NCI-H460 (cell line): ENCODE data around the gene ELAC2. TPM values are rescaled to one million over a fixed set of nuclear protein-coding genes. Genes with fewer than 3 reads are reported as not detected.
"Not testable (repeated sequence)": the region's sequence is repeated elsewhere in the genome, so short reads cannot be mapped to it uniquely, and the experiment has no call there.

ENCODE experiments used
- DNase-seq: peaks from one replicate; pipeline ENCODE4 v3.0.0-alpha.2; 2016; ENCODE audit warnings: low read depth; ENCODE audit errors: extremely low read depth
- total RNA-seq: library from RNA; depleted of rRNA; stranded (reverse); fragments of >200 nt; shearing (Covaris generic); gene quantifications from 2 replicates; pipeline ENCODE4 v1.2.3, GENCODE V29; 2014

ELAC2 gene
- total RNA-seq, 1 experiment from 2014 or later, result 78.3 TPM

DNA sequence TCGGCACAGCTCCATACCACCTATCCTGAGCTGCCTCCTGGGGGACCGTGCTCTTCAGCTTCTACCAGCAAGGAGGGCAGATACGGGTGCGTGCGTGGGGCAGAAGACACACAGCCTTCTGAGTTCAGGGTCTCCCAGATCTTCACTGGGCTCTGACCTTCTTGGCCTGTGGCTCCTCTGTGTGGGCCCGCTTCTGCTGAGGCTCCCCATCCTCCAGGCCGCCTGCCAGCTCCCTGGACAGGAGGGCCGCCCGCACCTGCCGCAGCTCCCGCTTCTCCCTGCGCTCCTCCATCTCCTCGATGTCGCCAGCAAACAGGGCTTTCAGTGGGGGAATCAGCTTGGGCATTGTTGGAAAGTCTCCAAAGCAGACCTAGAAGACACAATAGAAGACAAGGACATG, 25.2 kb downstream of the ELAC2 start:
- no peak for DNase-seq

DNA sequence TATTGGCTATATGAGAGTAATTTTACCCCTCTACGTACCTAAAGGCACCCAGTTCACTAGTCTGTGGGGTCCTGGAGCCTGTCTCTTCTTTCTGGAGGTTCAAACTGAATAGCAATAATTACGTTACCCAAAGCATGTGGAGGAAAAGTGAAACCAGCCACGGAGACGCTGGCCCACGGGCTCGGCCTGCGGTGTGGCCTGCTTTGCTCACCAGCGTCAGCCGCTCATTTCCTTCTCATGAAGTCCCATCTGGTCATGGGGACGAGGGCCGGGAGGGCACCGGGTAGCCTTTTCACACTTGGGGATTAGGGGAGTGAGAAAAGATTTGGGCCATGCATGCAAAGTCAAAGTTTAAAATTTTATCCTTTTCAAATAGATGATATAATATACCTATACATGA, 26.9 kb downstream of the ELAC2 start:
- no peak for DNase-seq

DNA sequence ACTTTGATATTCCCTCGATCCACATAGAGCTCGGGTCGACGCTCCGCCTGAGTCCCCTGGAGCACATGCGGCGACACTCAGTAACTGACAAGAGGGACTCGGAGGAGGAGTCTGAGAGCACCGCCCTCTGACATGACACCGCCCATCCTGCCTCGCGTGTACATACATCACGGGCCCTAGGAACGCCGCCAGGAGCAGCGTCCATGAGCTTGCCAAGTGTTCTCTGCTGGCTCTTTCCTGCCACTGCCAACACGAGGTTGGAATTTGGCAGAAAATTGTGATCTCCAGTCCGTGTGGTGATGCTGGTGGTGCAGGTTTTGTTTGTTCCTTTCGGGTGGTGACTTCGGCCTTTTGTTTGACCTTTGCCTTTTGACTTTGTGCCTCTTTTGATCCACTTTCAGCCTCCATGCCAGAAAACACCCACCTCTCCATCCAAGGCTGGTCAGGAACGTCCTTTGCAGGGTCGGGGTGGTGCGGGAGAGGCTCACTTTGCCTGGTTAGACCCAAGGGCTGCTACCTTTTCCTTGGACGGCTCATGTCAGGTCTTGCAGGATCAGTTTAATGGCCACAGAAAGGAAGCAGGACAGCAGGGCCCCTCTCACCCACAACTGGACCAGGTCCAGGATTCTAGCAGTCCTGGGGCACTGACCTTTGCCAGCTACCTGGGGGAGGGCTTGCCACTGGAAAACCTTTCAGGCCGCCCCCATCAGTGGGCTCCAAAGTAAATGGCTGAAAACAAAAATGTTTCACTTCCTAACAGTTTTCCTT, 27.6 kb downstream of the ELAC2 start:
- DNase-seq, result no peak

DNA sequence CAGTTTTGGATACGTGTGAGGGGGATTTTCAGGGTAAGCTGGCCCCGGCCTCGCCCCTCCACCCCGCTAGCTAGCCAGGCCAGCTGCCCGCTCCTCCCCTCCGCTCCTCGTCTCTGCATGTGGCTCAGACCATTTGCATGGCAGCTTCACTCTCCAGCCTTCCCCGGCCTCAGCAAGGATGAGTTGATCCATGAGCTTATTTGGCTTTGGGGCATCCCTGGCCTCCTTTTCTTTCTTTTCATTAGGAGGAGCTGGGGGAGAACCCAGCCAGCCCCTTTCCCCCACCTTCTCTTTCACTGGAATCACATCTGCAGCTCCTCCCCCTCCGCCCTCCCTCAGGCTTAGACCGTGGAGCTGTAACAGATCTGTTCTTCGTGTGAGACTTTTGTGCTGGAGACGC, 30.7 kb downstream of the ELAC2 start:
- no peak for DNase-seq

DNA sequence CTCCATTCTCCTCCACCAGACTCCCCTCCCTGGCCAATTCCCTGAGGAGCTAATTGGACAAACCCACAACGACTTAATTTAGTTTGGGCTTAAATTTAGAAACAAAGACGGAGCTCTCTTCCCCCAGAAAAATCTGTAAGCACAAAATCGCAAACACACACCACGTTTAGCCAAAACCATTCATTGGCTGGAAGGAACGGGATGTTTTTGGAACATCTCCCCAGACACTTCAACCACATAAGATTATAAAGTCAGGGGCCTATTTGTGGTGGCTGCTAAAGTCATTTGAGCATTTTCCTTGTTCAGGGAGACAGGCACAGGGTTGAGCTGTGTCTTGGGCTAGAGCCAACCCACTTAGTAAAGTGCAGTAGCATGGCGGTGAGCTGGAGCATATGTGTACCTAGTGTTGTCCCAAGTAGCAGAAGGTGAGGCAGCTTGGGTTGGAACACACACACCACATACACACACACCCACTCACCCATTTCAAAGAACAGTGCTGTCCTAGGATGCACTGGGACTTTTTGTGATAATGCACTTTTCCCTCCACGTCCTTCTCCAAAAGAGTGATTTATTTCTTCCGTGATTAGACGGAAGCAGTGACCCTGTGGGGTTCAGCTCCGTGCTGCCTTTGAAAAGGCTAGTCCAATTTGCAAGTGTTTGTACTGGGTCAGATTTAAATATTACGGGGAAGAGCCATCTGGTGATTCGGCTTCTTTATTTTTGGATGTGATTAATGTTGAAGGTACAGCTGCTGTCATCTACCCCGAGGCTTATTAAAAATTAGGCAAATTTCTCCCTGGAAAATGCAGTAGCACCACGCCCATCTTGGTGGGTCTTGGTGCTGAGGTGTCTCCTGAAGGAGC, 32.2 kb downstream of the ELAC2 start:
- no peak for DNase-seq

DNA sequence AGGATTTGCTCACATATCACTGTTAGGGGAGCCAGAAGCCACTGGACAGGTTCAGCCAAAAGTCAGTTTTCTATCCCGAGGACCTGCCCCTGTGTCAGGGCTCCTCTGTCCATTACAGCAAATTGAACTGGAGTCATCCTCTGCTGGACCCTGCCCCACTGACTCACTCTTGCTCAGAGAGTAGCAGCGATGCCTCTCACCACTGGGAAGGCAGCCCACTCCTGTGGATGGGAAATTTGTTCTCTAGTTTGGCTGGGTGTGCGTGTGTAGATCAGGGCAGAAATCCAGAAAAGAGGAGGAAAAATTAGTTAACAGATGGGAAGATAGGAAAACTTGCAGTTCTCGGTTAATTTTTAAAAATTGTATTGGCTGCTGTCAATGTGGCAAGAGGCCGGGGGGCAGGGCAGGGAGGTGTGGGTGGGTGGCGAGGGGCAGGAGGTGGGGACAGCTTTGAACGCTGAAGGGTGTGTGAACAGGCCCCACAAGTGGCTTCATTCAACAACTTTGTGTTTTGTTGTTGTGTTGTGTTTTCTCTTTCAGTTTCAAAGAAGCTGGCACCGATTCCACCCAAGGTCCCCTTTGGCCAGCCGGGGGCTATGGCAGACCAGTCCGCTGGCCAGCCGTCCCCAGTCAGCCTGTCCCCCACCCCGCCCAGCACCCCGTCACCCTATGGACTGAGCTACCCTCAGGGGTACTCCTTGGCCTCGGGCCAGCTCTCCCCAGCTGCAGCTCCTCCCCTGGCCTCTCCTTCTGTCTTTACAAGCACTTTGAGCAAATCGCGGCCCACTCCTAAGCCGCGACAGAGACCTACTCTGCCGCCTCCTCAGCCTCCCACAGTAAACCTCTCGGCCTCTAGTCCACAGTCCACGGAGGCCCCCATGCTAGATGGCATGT, 33.6 kb downstream of the ELAC2 start:
- no peak for DNase-seq

DNA sequence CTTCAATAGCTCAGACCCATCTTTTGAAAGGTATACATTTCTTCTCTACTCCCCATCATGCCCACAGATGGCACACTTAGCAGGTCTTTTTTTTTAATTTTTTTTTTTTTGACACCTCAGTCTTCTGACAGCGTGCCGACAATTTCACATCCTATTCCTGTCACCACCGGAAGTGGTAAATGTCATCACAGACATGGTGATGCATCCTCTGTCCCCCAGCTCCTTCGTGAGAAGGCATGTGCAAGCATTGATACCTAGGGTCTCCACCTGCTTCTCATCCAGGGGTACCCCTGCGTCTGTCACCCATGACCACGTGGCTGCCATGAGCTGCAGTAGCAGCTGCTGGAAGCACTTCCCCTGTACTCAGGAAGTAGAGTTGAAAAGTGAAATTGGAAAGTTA, 35.6 kb downstream of the ELAC2 start:
- no peak for DNase-seq

DNA sequence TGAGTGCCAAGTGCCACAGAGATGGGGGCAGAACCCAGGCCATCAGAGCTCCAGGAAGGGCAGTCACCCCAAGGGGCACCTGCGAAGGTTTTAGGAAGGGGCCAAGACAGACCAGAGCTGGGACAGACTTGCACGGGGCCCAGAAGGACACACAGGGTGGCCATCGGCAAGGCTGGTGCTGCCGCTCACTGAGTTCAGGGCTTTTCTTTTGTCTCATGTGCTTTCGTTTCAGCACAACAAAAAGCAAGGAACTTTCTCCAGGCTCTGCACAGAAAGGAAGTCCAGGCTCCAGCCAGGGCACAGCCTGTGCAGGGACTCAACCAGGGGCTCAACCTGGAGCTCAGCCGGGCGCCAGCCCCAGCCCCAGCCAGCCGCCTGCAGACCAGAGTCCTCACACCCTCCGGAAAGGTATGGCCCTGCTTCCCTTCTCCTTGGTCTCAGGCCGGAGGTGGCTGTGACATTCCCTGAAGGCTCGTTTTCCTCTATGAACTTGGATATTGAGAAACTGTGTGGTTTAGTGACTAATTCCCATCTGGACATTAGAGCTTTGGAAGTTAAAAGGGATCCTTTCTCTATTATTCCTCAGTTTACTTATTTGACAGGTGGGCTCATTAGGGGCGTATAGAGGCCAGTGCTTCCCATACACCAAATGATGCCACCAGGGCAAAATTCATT, 37.9 kb downstream of the ELAC2 start:
- no peak for DNase-seq

DNA sequence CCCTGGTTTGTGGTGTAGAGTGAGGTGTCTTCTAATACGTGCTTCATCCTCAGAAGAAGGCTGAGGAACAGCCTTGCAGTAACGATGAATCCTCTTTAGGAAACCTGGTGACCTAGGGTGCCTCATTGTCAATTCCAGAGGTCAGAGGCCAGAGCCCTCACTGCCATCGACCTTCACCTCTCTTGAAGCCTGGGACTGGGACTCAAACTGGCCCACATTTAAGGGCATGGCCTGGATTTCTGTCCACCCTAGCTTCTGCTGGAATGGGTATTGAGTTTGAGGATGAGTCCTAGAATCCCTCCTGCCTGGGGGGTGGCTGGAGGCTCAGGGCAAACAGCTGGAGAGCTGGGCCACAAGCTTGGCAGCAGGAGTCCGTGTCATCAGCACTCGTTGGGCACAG, 38.6 kb downstream of the ELAC2 start:
- no peak for DNase-seq

DNA sequence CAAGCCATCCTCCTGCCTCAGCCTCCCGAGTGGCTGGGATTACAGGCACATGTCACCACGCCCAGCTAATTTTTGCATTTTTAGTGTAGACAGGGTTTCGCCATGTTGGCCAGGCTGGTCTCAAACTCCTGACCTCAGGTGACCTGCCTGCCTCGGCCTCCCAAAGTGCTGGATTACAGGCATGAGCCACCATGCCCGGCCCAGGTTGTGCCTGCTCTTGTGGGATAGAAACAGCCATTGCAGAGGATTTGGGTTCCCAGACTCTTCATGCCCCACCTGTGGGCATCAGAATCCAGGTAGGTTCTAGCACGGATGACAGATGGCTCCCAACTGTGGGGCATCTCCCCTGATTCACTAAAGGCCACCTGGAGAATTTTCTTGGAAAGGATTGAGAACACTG, 39.0 kb downstream of the ELAC2 start:
- not testable (repeated sequence) for DNase-seq

DNA sequence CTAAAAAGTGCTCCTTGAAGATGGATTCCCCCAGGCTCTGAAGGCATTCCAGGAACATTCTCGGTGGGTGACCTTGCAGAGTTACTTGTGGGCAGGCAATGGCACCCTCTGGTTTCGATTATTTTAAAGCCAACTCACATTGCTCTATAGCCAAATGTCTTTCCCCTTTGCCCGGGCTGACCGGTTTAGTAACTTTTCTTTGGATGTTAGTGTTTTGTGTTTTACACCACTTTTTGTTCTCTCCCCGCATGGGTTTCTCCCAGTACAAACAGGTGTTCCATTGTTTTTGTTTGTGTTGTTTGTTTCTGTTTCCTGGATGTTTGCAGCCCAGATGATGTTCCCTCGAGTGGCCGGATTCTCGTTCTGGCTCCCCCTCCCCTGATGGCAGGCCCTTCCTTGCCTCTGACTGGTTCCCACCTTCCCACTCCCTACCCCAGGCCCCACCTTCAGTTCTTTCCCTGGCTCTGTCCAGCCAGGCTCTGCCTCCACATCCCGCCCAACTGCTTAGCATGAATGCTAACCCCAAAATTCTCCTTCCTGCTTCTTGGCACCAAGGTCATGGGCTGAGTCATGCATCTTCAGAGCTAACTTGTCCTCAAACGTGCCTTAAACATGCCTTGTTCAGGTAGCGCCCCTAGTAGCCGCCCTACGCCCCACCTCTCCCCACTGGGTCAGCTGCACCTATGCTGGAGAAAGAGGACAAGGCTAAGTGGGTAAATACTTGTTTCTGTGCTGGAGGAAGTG, 40.6 kb downstream of the ELAC2 start:
- DNase-seq, result no peak

DNA sequence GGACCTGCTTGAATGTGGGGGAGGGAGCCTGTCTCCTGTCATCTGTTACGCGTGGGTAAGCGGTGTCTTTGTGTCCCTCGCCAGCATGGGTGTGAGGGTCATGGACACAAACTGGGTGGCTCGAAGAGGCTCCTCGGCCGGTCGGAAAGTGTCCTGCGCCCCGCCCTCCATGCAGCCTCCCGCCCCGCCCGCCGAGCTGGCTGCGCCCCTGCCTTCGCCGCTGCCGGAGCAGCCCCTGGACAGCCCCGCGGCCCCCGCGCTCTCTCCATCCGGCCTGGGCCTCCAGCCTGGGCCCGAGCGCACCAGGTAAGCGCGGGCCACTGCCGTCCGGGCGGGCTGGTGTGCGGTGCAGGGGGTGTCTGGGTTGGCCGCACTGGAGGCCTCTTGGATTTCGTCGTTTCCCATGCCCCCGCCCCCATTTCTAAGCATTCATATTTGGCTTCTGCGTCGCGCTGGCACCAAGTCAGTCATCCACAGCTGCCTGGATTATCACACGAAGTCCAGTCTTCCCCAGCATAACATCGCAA, 43.8 kb downstream of the ELAC2 start:
- DNase-seq, result no peak

DNA sequence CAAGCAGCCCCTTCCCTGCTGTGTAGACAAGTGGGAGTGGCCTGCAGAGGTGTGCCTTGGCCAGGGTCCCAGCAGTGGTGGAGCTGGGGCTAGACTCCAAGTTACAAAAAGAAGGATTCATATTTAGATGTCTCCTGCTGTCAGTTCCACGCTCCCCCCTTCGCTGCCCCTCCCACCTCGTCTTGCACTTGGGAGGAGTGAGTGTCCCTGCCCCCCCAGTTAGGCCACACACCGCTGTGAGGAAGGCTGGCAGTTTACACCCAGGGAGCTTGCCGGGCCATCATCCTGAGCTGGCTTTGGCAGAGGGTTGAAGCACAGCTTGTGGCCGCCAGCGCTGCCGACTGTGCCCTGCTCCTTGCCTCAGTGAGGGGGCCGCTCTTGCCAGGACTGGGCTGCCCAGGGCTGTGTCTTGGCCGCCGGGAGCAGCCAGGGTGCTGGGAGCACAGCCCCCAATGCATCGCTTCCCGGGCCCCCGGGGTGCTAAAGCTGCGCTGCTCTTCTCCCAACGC, 44.3 kb downstream of the ELAC2 start:
- no peak for DNase-seq

DNA sequence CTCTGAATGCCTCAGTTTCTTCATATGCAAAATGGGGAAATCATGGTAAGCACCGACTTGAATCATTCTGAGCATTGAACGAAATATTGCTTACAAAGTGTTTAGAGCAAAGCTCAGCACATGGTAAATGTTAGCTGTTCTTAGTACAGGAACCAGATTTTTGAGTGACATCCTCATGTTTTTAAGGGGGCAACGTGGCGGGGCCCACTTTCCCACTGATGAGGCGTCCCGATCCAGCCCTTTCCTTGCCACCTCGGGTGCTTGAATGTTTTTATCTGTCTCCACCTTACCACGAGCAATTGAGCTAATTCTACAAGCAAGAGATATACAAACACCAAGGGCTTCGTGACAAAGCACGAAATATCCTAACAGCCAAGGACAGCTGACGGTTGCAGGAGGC, 49.9 kb downstream of the ELAC2 start:
- no peak for DNase-seq

DNA sequence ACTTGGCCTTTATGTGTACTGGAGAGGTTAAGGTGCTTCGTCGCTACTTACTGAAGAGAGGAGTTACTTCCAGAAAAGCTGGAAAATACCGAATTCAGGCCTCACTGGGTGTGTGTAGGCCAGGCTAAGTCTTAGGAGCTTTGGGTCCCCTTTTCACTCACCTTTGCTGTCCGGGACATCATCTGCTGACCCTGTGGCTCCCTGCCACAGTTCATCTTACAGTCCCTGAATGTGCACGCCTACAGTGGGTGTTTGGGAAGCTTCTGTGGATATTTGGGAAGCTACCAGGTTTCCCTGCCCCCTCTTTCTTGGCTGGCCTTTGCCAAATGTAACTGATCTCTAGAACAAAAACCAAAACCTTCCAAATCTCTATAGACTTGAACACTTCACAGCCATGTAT, 51.4 kb downstream of the ELAC2 start:
- DNase-seq, result no peak

DNA sequence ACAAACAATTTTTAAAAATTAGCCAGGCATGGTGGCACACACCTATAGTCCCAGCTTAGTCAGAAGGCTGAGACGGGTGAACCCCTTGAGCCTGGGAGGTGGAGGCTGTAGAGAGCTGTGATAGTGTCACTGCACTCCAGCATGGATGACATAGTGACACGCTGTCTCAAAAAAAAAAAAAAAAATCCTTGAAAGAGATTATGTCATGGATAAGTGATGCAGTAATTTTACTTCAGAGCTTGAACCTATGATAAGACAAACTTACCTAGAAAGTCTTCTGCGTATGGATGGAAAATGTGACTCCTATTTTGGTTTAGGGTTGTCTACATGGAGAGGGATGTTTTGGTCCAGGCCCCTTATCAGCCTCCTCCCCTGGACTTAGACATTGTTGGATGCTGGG, 51.8 kb downstream of the ELAC2 start:
- no peak for DNase-seq

DNA sequence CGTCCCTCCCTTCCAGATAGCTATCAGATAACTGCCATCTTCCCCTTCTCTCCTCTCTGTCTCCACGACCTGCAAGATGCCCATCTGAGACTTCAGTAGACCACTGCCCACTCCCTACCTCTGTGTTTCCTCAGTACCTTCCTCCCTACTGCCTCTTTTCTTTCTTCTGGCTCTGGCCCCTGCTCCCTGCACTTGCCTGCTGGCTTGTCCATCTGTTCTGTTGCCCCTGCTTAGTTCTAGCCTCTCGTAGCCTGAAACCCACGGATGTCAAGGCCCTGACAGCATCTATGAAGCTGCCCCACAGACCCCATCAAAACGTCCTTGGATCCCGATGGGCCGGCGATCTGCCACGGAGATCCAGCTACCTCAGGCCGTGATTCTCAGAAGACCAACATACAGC, 53.0 kb downstream of the ELAC2 start:
- DNase-seq, result no peak

DNA sequence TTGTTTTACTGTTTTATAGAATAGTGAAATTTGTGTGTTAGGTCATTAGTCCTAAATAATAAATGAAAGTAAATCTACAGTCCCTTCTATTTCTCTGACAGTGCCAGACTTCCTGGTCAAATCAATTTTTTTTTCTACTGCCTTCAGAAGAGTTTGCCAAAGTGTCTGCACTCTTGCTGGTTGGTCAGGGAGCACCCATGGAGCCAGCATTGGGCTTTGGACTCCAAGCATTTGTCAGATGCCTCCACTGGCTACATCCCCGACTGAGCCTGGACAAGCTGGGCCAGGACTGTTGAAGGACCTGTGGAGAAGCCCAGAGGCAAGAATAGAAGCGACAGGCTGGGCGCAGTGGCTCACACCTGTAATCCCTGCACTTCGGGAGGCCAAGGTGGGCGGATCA, 53.7 kb downstream of the ELAC2 start:
- DNase-seq, result no peak

DNA sequence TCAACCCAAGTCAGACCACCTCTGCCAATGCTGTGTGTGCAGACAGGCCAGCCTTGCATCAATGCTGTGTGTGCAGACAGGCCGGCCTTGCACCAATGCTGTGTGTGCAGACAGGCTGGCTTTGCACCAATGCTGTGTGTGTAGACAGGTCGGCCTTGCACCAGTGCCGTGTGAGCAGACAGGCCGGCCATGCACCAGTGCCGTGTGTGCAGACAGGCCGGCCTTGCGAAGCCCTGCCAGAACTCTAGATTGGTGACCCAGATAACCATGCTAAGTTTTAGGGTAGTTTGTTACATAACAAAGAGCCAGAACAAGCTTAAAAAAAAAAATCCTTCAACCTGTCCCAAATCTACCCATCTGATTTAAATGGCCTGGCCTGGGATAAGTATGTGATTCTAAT, 54.3 kb downstream of the ELAC2 start:
- DNase-seq, result no peak
